ENCODE results near the gene MICAL2. TPM values are rescaled to one million over a fixed set of nuclear protein-coding genes. Genes with fewer than 3 reads are reported as not detected.

The MICAL2 gene
- total and polyA plus RNA-seq, 2 of the 8 experiments (the other 6 are each of a cell fraction or from before 2014, with no cell fraction given): 1.3 to 4.1 TPM

- Histone ChIP-seq H3K36me3 (ENCODE audit: control insufficient read depth in 2 of 4, insufficient read depth in 4 of 4, low read length in 3 of 4) (no peaks in the 10 kb centered on the region), H2BK12ac (ENCODE audit: low read depth, low read length) (no peak overlapping the region), H3K27me3 (replicated peaks in 1 of 4; ENCODE audit: control insufficient read depth in 3 of 4, extremely low read depth in 1 of 4, insufficient read depth in 3 of 4, low read length in 3 of 4) (no peaks in the 10 kb centered on the region), H3K9ac (replicated peaks in 1 of 4; ENCODE audit: extremely low read depth in 1 of 4, low read depth in 3 of 4, low read length in 3 of 4) (no peak overlapping the region), H3K79me2 (ENCODE audit: control insufficient read depth in 1 of 2, insufficient read depth in 2 of 2, low read length in 2 of 2) (no peaks in the 10 kb centered on the region), H4K5ac (ENCODE audit: insufficient read length, low read depth, low read length) (no peak overlapping the region), H3K4me3 (ENCODE audit: extremely low read depth in 1 of 4, insufficient read depth in 2 of 4, low read depth in 3 of 4, low read length in 4 of 4) (no peak overlapping the region), H4K91ac (replicated peaks; ENCODE audit: insufficient read length, low read length) (peak overlapping the region; percentile 37), H4K20me1 (replicated peaks in 1 of 2; ENCODE audit: control insufficient read depth in 1 of 2, insufficient read depth in 2 of 2, low read length in 2 of 2) (no peaks in the 10 kb centered on the region), H2AK5ac (ENCODE audit: low read depth, low read length) (no peak overlapping the region), H2BK120ac (replicated peaks; ENCODE audit: low read depth, low read length) (no peak overlapping the region), H3K56ac (replicated peaks; ENCODE audit: insufficient read length, low read depth, low read length) (no peak overlapping the region), H3K23ac (ENCODE audit: insufficient read length) (no peak overlapping the region), H3K23me2 (ENCODE audit: low read depth, low read length) (no peaks in the 10 kb centered on the region), H3K9me3 (ENCODE audit: insufficient read depth in 2 of 2, low read depth in 1 of 2, low read length in 1 of 2) (no peaks in the 10 kb centered on the region), H3K4me2 (ENCODE audit: insufficient read depth in 1 of 2, low read depth in 2 of 2, low read length in 2 of 2) (no peak overlapping the region), H3K79me1 (ENCODE audit: low read depth, low read length) (no peaks in the 10 kb centered on the region), H3K18ac (ENCODE audit: extremely low read depth, low read length) (no peak overlapping the region), H3K4me1 (replicated peaks in 1 of 4; ENCODE audit: control insufficient read depth in 3 of 4, insufficient read depth in 4 of 4, low read length in 3 of 4) (peaks cover 0 to 6% (median 0%) of the 10 kb centered on the region in 4 experiments; a peak in 1 of 7 replicates), H2BK15ac (ENCODE audit: low read length) (no peak overlapping the region), H3K14ac (ENCODE audit: insufficient read length) (no peak overlapping the region), H2BK5ac (ENCODE audit: low read depth, low read length) (no peak overlapping the region), H3K27ac (ENCODE audit: low read depth, low read length) (no peak overlapping the region), H2AFZ (ENCODE audit: low read length) (no peak overlapping the region), H2BK20ac (ENCODE audit: low read length) (no peak overlapping the region), H4K8ac (ENCODE audit: extremely low read depth, insufficient read depth, low read length) (no peak overlapping the region), H3K4ac (replicated peaks; ENCODE audit: insufficient read length, low read depth, low read length) (no peak overlapping the region)
- 93% methylated on average over 11 of the region's 15 CpGs; no CpG with 5 or more reads in 1 of the 2 experiments for WGBS, 2 experiments (ENCODE audit: extremely low coverage in 1 of 2, insufficient coverage in 1 of 2, insufficient read length in 1 of 2, insufficient replicate concordance in 2 of 2, low coverage in 1 of 2, low lambda C conversion rate in 2 of 2, missing lambda C conversion rate in 1 of 2)
- ChIA-PET POLR2A (ENCODE audit: partially characterized antibody) (no interaction called here), CTCF (ENCODE audit: partially characterized antibody) (interaction anchor here (0.5 to 22.1 kb wide), 50 partner anchors 8 to 481 kb away, joined by 3 to 403 read pairs (median 4); partner anchors contain the start of gene MICAL2)
- peak in 1 of 2 experiments; percentile 24 for DNase-seq (ENCODE audit: low read depth in 1 of 2, low spot score in 2 of 2)
- TF ChIP-seq ASH2L (IDR thresholded peaks at IDR 0.05; ENCODE audit: low read length): no peak
- TF ChIP-seq CHD2 (IDR thresholded peaks at IDR 0.05; ENCODE audit: low read length): no peak
- no peak for TF ChIP-seq KDM1A (IDR thresholded peaks at IDR 0.05; ENCODE audit: borderline replicate concordance, low read length)
- TF ChIP-seq RBBP5 (IDR thresholded peaks at IDR 0.05; ENCODE audit: borderline replicate concordance, low read depth, low read length): no peak
- TF ChIP-seq EP300 (IDR thresholded peaks at IDR 0.05; ENCODE audit: borderline replicate concordance in 1 of 2, low read depth in 2 of 2, low read length in 2 of 2): no peak
- FAIRE-seq: no peak
Measured at GRCh38 chr11:12280838-12281565, 170.6 kb downstream of the MICAL2 start.

Data from H1 (cell line).